PC-3 (cell line): ENCODE measurements around the gene TTC21B.

Experiments used
- EZH2 ChIP-seq: fragments of 300-600 bp; sonication (generic); IDR thresholded peaks from one replicate; pipeline ENCODE4 v1.6.1; 2017; ENCODE audit warnings: antibody characterized with exemption, mild to moderate bottlenecking, low read length; ENCODE audit not compliant: unreplicated experiment
- EZH2phosphoT487 ChIP-seq: fragments of 300-600 bp; sonication (generic); IDR thresholded peaks from 2 replicates; pipeline ENCODE4 v1.6.1; 2018; ENCODE audit warnings: mild to moderate bottlenecking, antibody characterized with exemption, low read length, borderline replicate concordance
- TF ChIP-seq, protein P1 (sequence below): fragments of 300-600 bp; sonication (generic); conservative IDR thresholded peaks from 2 replicates; pipeline ENCODE4 v1.5.1; 2017; ENCODE audit warnings: antibody characterized with exemption, low read depth, mild to moderate bottlenecking, low read length

DNA sequence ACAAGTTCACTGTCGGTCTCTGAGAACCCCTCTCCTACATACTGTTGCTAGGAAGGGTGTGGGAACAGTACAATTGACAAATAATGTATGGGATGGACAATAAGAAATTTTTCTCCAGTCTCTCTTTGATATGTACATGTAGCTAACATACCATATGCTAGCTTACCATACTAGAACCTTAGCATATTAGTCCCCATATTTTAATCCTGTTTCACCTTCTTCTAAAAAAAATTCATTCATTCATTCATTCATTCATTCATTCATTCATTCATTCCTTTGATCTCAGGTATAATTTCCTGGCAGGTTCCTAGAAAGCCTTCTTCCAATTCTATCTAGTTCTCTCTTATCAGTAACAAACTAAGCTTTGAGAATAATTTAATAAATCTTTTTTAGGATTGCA is 62.2 kb downstream of the TTC21B start:
- TF ChIP-seq, protein P1, sequence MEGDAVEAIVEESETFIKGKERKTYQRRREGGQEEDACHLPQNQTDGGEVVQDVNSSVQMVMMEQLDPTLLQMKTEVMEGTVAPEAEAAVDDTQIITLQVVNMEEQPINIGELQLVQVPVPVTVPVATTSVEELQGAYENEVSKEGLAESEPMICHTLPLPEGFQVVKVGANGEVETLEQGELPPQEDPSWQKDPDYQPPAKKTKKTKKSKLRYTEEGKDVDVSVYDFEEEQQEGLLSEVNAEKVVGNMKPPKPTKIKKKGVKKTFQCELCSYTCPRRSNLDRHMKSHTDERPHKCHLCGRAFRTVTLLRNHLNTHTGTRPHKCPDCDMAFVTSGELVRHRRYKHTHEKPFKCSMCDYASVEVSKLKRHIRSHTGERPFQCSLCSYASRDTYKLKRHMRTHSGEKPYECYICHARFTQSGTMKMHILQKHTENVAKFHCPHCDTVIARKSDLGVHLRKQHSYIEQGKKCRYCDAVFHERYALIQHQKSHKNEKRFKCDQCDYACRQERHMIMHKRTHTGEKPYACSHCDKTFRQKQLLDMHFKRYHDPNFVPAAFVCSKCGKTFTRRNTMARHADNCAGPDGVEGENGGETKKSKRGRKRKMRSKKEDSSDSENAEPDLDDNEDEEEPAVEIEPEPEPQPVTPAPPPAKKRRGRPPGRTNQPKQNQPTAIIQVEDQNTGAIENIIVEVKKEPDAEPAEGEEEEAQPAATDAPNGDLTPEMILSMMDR = no peak
- no peak for TF ChIP-seq EZH2
- no peak for TF ChIP-seq EZH2phosphoT487
